Neural crest cell (in vitro differentiated cells): ENCODE measurements around the gene DNAH17. TPM values are rescaled to one million over a fixed set of nuclear protein-coding genes. Genes with fewer than 3 reads are reported as not detected.

Source experiments
- DNase-seq: peaks from one replicate; pipeline ENCODE4 v3.0.0; 2021; ENCODE audit warnings: low read depth, mixed read lengths, low spot score
- H3K27ac Mint-ChIP-seq: one replicate; pipeline ENCODE4 v1.8.0; 2021; ENCODE audit warnings: mild to moderate bottlenecking, mixed read lengths; ENCODE audit not compliant: unreplicated experiment
- H3K27me3 Mint-ChIP-seq: 2 replicates; pipeline ENCODE4 v1.8.0; 2021; ENCODE audit warnings: low read depth, mild to moderate bottlenecking, mixed read lengths
- H3K36me3 Mint-ChIP-seq: 2 replicates; pipeline ENCODE4 v1.8.0; 2021; ENCODE audit warnings: low read depth, mild to moderate bottlenecking, mixed read lengths
- H3K4me1 Mint-ChIP-seq: 2 replicates; pipeline ENCODE4 v1.8.0; 2021; ENCODE audit warnings: mixed read lengths
- H3K4me3 Mint-ChIP-seq: one replicate; pipeline ENCODE4 v1.8.0; 2021; ENCODE audit warnings: mild to moderate bottlenecking, mixed read lengths
- H3K9me3 Mint-ChIP-seq: 2 replicates; pipeline ENCODE4 v1.8.0; 2021; ENCODE audit warnings: mixed read lengths
- CTCF ChIP-seq: fragments of 200-600 bp; sonication (generic); conservative IDR thresholded peaks from 2 replicates; pipeline ENCODE4 v1.5.0; 2021; ENCODE audit warnings: antibody characterized with exemption, mild to moderate bottlenecking
- total RNA-seq: library from RNA; stranded (reverse); gene quantifications from 2 replicates; pipeline ENCODE4 v1.2.1, GENCODE V29; 2021

Gene DNAH17
- total RNA-seq, 1 donor from 2014 or later, result 0.09 TPM

- H3K9me3 Mint-ChIP-seq, result no peaks in the 10 kb centered on the region
- H3K27ac Mint-ChIP-seq, result no peak overlapping the region
- no peak overlapping the region for H3K4me3 Mint-ChIP-seq
- H3K4me1 Mint-ChIP-seq, result no peaks in the 10 kb centered on the region
- TF ChIP-seq CTCF, result no peak
- H3K36me3 Mint-ChIP-seq, result no peaks in the 10 kb centered on the region
- no peak for DNase-seq
- peaks cover 2% of the 10 kb centered on the region for H3K27me3 Mint-ChIP-seq
Measured at GRCh38 chr17:78558989-78559388, 18.2 kb downstream of the DNAH17 start.

- Mint-ChIP-seq H3K4me3 (no peak overlapping the region), H3K27ac (no peak overlapping the region), H3K27me3 (no peaks in the 10 kb centered on the region), H3K9me3 (no peaks in the 10 kb centered on the region), H3K4me1 (no peaks in the 10 kb centered on the region), H3K36me3 (no peaks in the 10 kb centered on the region)
- TF ChIP-seq CTCF, result no peak
- no peak for DNase-seq
Measured at GRCh38 chr17:78558181-78558850, 18.9 kb downstream of the DNAH17 start.

GRCh38 chr17:78557598-78558039 lies 19.6 kb downstream of the DNAH17 start:
- no peaks in the 10 kb centered on the region for H3K36me3 Mint-ChIP-seq
- H3K27ac Mint-ChIP-seq, result no peak overlapping the region
- DNase-seq, result no peak
- H3K4me1 Mint-ChIP-seq, result no peaks in the 10 kb centered on the region
- TF ChIP-seq CTCF, result no peak
- no peaks in the 10 kb centered on the region for H3K9me3 Mint-ChIP-seq
- H3K4me3 Mint-ChIP-seq, result no peak overlapping the region
- H3K27me3 Mint-ChIP-seq, result no peaks in the 10 kb centered on the region

- no peak for DNase-seq
- Mint-ChIP-seq H3K27me3 (no peaks in the 10 kb centered on the region), H3K4me1 (no peaks in the 10 kb centered on the region), H3K9me3 (no peaks in the 10 kb centered on the region), H3K4me3 (no peak overlapping the region), H3K27ac (no peak overlapping the region), H3K36me3 (no peaks in the 10 kb centered on the region)
- no peak for TF ChIP-seq CTCF
Measured at GRCh38 chr17:78556812-78557211, 20.4 kb downstream of the DNAH17 start.

GRCh38 chr17:78555746-78556401 lies 21.3 kb downstream of the DNAH17 start:
- Mint-ChIP-seq H3K4me1 (no peaks in the 10 kb centered on the region), H3K36me3 (no peaks in the 10 kb centered on the region), H3K4me3 (no peak overlapping the region), H3K9me3 (no peaks in the 10 kb centered on the region), H3K27ac (no peak overlapping the region), H3K27me3 (no peaks in the 10 kb centered on the region)
- DNase-seq, result no peak
- no peak for TF ChIP-seq CTCF
